ENCODE measurements around the gene SLC35F3.

Gene SLC35F3

GRCh38 chr1:233975486-233975885, 71.0 kb downstream of the SLC35F3 start:
- DNase-seq = no peak

GRCh38 chr1:233981042-233981675, 76.7 kb downstream of the SLC35F3 start:
- DNase-seq = no peak

GRCh38 chr1:233982827-233983518, 78.5 kb downstream of the SLC35F3 start:
- no peak for DNase-seq

- no peak for DNase-seq
Observed at GRCh38 chr1:233983811-233984210, 79.3 kb downstream of the SLC35F3 start.

GRCh38 chr1:233988963-233989696, 84.7 kb downstream of the SLC35F3 start:
- no peak for DNase-seq

GRCh38 chr1:233990486-233990885, 86.0 kb downstream of the SLC35F3 start:
- DNase-seq = no peak

GRCh38 chr1:233993651-233994050, 89.2 kb downstream of the SLC35F3 start:
- DNase-seq = peak; percentile 78

- no peak for DNase-seq
Observed at GRCh38 chr1:233994112-233994511, 89.6 kb downstream of the SLC35F3 start.

GRCh38 chr1:233998456-233998855, 94.0 kb downstream of the SLC35F3 start:
- DNase-seq = no peak

- peak; percentile 42 for DNase-seq
Observed at GRCh38 chr1:233998891-233999290, 94.4 kb downstream of the SLC35F3 start.

GRCh38 chr1:234000557-234001041, 96.1 kb downstream of the SLC35F3 start:
- peak; percentile 3 for DNase-seq

GRCh38 chr1:234001817-234002216, 97.3 kb downstream of the SLC35F3 start:
- no peak for DNase-seq

GRCh38 chr1:234004591-234004990, 100.1 kb downstream of the SLC35F3 start:
- no peak for DNase-seq

GRCh38 chr1:234007684-234008083, 103.2 kb downstream of the SLC35F3 start:
- DNase-seq = no peak

- DNase-seq = no peak
Observed at GRCh38 chr1:234008591-234008990, 104.1 kb downstream of the SLC35F3 start.

GRCh38 chr1:234009668-234010067, 105.2 kb downstream of the SLC35F3 start:
- DNase-seq = no peak

- no peak for DNase-seq
Observed at GRCh38 chr1:234014208-234014607, 109.7 kb downstream of the SLC35F3 start.

- no peak for DNase-seq
Observed at GRCh38 chr1:234018816-234019215, 114.3 kb downstream of the SLC35F3 start.

- DNase-seq = no peak
Observed at GRCh38 chr1:234019387-234019786, 114.9 kb downstream of the SLC35F3 start.

- no peak for DNase-seq
Observed at GRCh38 chr1:234022302-234022701, 117.8 kb downstream of the SLC35F3 start.

GRCh38 chr1:234039603-234040002, 135.1 kb downstream of the SLC35F3 start:
- no peak for DNase-seq

- no peak for DNase-seq
Observed at GRCh38 chr1:234040446-234041317, 136.2 kb downstream of the SLC35F3 start.

- no peak for DNase-seq
Observed at GRCh38 chr1:234044079-234044478, 139.6 kb downstream of the SLC35F3 start.

Measured in NCI-H748 treated with DMSO at 0.1 percent for 48 hours (cell line).